Measurements from ENCODE around the gene PRORP.

- TF ChIP-seq EZH2 (optimal IDR thresholded peaks at IDR 0.05; ENCODE audit: low read depth, low read length), result no peak
- TF ChIP-seq, protein P1, sequence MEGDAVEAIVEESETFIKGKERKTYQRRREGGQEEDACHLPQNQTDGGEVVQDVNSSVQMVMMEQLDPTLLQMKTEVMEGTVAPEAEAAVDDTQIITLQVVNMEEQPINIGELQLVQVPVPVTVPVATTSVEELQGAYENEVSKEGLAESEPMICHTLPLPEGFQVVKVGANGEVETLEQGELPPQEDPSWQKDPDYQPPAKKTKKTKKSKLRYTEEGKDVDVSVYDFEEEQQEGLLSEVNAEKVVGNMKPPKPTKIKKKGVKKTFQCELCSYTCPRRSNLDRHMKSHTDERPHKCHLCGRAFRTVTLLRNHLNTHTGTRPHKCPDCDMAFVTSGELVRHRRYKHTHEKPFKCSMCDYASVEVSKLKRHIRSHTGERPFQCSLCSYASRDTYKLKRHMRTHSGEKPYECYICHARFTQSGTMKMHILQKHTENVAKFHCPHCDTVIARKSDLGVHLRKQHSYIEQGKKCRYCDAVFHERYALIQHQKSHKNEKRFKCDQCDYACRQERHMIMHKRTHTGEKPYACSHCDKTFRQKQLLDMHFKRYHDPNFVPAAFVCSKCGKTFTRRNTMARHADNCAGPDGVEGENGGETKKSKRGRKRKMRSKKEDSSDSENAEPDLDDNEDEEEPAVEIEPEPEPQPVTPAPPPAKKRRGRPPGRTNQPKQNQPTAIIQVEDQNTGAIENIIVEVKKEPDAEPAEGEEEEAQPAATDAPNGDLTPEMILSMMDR (IDR thresholded peaks at IDR 0.05; ENCODE audit: low read length), result no peak
- TF ChIP-seq EZH2phosphoT487 (IDR thresholded peaks at IDR 0.05; ENCODE audit: low read length), result no peak
These were observed 26.9 kb downstream of the PRORP start for GRCh38 chr14:35149239-35149638.
